Measurements from ENCODE around the gene MIOS. TPM values are rescaled to one million over a fixed set of nuclear protein-coding genes. Genes with fewer than 3 reads are reported as not detected.

MIOS gene
- total RNA-seq, 4 donors from 2014 or later: 37.6 to 65.6 (median 52.3) TPM

DNA sequence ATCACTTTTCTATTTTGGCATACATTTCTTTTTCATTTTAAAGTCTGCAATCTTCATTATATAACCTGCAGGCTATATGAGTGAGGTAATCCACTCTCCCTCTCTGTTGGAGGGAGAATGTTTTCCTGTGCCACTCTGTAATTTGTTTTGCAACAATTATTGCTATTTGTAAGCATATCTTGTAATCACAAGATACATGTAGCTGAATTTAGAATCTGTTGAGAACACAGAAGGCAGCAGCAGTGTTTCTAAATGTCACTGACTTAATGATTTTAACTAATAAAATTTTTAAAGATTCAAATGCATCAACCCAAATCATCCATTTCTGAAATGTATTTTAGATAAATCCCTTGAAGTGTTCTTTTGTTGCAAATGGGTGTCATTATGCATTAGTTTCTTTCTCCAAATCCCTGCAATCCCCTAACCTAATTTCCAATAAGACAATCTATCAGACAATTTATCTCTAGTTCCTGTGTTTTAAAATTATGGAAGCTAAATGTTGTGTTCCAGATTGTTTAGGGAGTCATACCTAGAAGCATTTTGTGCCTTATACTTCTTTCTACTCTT, 54.0 kb downstream of the MIOS start:
- no peak overlapping the region for H3K4me3 ChIP-seq (ENCODE audit: low read depth, poor library complexity, severe bottlenecking)
- no peak for DNase-seq (ENCODE audit: low spot score in 2 of 2)
- intact Hi-C loops (cut with DNase I; ENCODE audit: low total_unique reads): no loop called here
- TF ChIP-seq, protein P1, sequence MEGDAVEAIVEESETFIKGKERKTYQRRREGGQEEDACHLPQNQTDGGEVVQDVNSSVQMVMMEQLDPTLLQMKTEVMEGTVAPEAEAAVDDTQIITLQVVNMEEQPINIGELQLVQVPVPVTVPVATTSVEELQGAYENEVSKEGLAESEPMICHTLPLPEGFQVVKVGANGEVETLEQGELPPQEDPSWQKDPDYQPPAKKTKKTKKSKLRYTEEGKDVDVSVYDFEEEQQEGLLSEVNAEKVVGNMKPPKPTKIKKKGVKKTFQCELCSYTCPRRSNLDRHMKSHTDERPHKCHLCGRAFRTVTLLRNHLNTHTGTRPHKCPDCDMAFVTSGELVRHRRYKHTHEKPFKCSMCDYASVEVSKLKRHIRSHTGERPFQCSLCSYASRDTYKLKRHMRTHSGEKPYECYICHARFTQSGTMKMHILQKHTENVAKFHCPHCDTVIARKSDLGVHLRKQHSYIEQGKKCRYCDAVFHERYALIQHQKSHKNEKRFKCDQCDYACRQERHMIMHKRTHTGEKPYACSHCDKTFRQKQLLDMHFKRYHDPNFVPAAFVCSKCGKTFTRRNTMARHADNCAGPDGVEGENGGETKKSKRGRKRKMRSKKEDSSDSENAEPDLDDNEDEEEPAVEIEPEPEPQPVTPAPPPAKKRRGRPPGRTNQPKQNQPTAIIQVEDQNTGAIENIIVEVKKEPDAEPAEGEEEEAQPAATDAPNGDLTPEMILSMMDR (IDR thresholded peaks at IDR 0.05): no peak
- TF ChIP-seq POLR2A (IDR thresholded peaks at IDR 0.05): no peak

DNA sequence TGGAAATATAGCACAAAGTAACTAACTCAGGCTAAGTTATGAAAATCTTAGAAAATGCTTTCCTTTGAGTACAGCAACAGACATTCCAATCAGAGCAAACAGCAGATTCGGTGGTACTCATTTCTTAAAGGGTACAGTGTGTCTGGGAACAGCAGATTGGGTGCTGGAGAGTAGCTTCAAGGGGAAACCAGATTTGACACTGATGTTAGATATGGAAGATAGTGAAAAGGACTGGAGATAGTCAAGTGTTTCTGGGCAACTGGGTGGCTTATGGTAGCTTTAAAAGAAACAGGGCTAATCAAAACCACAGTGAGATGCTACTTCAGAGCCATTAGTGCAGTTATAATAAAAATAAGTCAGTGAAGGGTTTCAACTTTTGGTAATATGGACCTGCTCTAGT, 61.8 kb downstream of the MIOS start:
- 83 to 84% methylated on average over 1 of the region's 1 CpG for WGBS, 2 donors
- intact Hi-C loops (cut with DNase I; ENCODE audit: low total_unique reads): no loop called here
- DNase-seq (ENCODE audit: low spot score in 2 of 2): no peak
- TF ChIP-seq POLR2A (IDR thresholded peaks at IDR 0.05): no peak
- TF ChIP-seq, protein P1 (IDR thresholded peaks at IDR 0.05): no peak
- H3K4me3 ChIP-seq (ENCODE audit: low read depth, poor library complexity, severe bottlenecking): no peak overlapping the region

DNA sequence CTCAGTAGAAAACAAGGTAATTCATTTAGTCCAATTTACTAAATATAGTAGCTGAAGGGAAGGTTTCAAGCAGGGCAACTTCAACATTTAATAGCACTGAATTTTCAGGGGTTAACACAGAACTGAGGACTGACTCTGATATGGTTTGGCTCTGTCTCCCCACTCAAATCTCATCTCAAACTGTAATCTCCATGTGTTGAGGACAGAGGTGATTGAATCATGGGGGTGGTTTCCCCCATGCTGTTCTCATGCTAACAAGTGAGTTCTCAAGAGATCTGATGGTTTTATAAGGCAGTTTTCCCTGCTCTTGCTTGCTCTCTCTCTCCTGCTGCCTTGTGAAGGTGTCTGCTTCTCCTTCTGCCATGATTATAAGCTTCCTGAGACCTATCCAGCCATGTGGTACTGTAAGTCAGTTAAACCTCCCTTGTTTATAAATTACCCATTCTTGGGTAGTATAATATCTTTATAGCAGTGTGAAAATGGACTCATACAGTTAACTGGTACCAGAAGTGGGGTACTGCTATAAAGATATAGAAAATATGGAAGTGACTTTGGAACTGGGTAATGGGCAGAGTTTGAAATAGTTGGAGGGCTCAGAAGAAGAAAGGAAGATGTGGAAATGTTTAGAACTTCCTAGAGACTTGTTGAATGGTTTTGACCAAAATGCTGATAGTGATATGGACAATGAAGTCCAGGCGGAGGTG, 64.1 kb downstream of the MIOS start:
- intact Hi-C loops (cut with DNase I; ENCODE audit: low total_unique reads): no loop called here
- H3K4me3 ChIP-seq (ENCODE audit: low read depth, poor library complexity, severe bottlenecking): no peak overlapping the region
- DNase-seq (ENCODE audit: low spot score in 2 of 2): no peak
- TF ChIP-seq POLR2A (IDR thresholded peaks at IDR 0.05): no peak
- TF ChIP-seq, protein P1 (IDR thresholded peaks at IDR 0.05): no peak
- WGBS, 2 donors: 89 to 94% methylated on average over 1 of the region's 1 CpG

DNA sequence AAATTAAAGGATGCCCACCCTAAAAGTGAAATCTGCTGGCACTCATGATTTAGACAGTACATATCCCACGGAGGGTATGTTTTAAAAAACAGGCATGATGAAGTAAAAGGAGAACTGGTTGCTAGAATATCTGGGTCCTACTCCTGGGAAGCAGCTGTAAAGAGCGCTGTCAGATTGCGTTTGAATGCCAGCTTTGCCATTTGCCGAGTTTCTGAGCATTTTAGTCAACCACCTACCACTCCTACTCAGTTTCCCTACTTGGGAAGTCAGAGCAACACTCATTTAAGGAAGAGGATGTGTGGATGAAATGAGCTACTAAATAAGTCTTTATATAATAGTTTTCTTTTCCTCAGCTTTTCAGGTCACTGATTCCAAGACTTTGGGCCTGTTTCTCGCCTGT, 72.7 kb downstream of the MIOS start:
- intact Hi-C loops (cut with DNase I; ENCODE audit: low total_unique reads): no loop called here
- DNase-seq (ENCODE audit: low spot score in 2 of 2): no peak
- TF ChIP-seq, protein P1 (IDR thresholded peaks at IDR 0.05): no peak
- H3K4me3 ChIP-seq (ENCODE audit: low read depth, poor library complexity, severe bottlenecking): no peak overlapping the region
- WGBS, 2 donors: 15 to 20% methylated on average over 5 of the region's 5 CpGs

DNA sequence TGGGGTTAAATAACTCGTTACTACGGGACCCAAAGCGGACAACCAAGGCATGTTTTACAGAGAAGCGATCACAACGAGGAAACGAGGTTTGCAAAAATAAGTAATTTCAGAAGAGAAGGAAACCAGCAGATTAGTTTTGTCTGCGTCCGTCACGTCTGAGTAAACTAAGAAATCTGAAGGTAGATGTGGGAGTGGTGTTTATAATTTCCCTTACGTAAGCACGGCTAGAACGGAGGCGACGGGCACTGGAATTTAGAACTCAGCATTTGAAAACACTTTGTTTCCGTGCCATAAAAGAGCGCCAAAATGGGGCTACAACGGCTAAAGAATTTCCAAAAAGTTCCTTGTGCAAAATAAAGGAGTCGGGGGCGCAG, 73.2 kb downstream of the MIOS start:
- no peak for TF ChIP-seq POLR2A (IDR thresholded peaks at IDR 0.05)
- TF ChIP-seq, protein P1 (IDR thresholded peaks at IDR 0.05): no peak

More for the DNA sequence above, 73.2 kb downstream of the MIOS start:
- intact Hi-C loops (cut with DNase I; ENCODE audit: low total_unique reads): no loop called here
- peak overlapping the region; percentile 70 for H3K4me3 ChIP-seq (ENCODE audit: low read depth, poor library complexity, severe bottlenecking)
- DNase-seq (ENCODE audit: low spot score in 2 of 2): no peak
- WGBS, 2 donors: 0 to 1% methylated on average over 19 of the region's 19 CpGs
